ENCODE measurements around the gene ACSS3. TPM values are rescaled to one million over a fixed set of nuclear protein-coding genes. Genes with fewer than 3 reads are reported as not detected.

ACSS3 gene
- total RNA-seq, 1 donor from 2014 or later = 18.7 TPM

- DNase-seq (ENCODE audit: low spot score) = no peak
- no peak for TF ChIP-seq CTCF (IDR thresholded peaks at IDR 0.05; ENCODE audit: unreplicated experiment)
- H3K4me1 Mint-ChIP-seq (ENCODE audit: unreplicated experiment) = no peaks in the 10 kb centered on the region
- no peaks in the 10 kb centered on the region for H3K27me3 Mint-ChIP-seq (ENCODE audit: unreplicated experiment)
- no peaks in the 10 kb centered on the region for H3K9me3 Mint-ChIP-seq (ENCODE audit: unreplicated experiment)
- no peak overlapping the region for H3K4me3 Mint-ChIP-seq (ENCODE audit: unreplicated experiment)
- H3K36me3 Mint-ChIP-seq (ENCODE audit: low read depth, unreplicated experiment) = no peaks in the 10 kb centered on the region
- no peak overlapping the region for H3K27ac Mint-ChIP-seq (ENCODE audit: unreplicated experiment)
These were observed 125.9 kb downstream of the ACSS3 start for GRCh38 chr12:81203671-81204204.

- no peaks in the 10 kb centered on the region for H3K9me3 Mint-ChIP-seq (ENCODE audit: unreplicated experiment)
- no peaks in the 10 kb centered on the region for H3K4me1 Mint-ChIP-seq (ENCODE audit: unreplicated experiment)
- TF ChIP-seq CTCF (IDR thresholded peaks at IDR 0.05; ENCODE audit: unreplicated experiment) = no peak
- H3K4me3 Mint-ChIP-seq (ENCODE audit: unreplicated experiment) = no peak overlapping the region
- no peak overlapping the region for H3K27ac Mint-ChIP-seq (ENCODE audit: unreplicated experiment)
- H3K36me3 Mint-ChIP-seq (ENCODE audit: low read depth, unreplicated experiment) = no peaks in the 10 kb centered on the region
- H3K27me3 Mint-ChIP-seq (ENCODE audit: unreplicated experiment) = no peaks in the 10 kb centered on the region
- no peak for DNase-seq (ENCODE audit: low spot score)
These were observed 127.5 kb downstream of the ACSS3 start for GRCh38 chr12:81205416-81205815.

- Mint-ChIP-seq H3K36me3 (ENCODE audit: low read depth, unreplicated experiment) (no peaks in the 10 kb centered on the region), H3K4me3 (ENCODE audit: unreplicated experiment) (no peak overlapping the region), H3K9me3 (ENCODE audit: unreplicated experiment) (no peaks in the 10 kb centered on the region), H3K4me1 (ENCODE audit: unreplicated experiment) (no peaks in the 10 kb centered on the region), H3K27ac (ENCODE audit: unreplicated experiment) (no peak overlapping the region), H3K27me3 (ENCODE audit: unreplicated experiment) (no peaks in the 10 kb centered on the region)
- TF ChIP-seq CTCF (IDR thresholded peaks at IDR 0.05; ENCODE audit: unreplicated experiment) = no peak
- DNase-seq (ENCODE audit: low spot score) = no peak
These were observed 128.6 kb downstream of the ACSS3 start for GRCh38 chr12:81206429-81206828.

- Mint-ChIP-seq H3K9me3 (ENCODE audit: unreplicated experiment) (no peaks in the 10 kb centered on the region), H3K27ac (ENCODE audit: unreplicated experiment) (no peak overlapping the region), H3K4me3 (ENCODE audit: unreplicated experiment) (no peak overlapping the region), H3K4me1 (ENCODE audit: unreplicated experiment) (peaks cover 3% of the 10 kb centered on the region), H3K36me3 (ENCODE audit: low read depth, unreplicated experiment) (no peaks in the 10 kb centered on the region), H3K27me3 (ENCODE audit: unreplicated experiment) (no peaks in the 10 kb centered on the region)
- no peak for TF ChIP-seq CTCF (IDR thresholded peaks at IDR 0.05; ENCODE audit: unreplicated experiment)
- DNase-seq (ENCODE audit: low spot score) = no peak
These were observed 129.3 kb downstream of the ACSS3 start for GRCh38 chr12:81207173-81207572.

GRCh38 chr12:81207664-81208063 is 129.8 kb downstream of the ACSS3 start:
- H3K4me1 Mint-ChIP-seq (ENCODE audit: unreplicated experiment) = peaks cover 3% of the 10 kb centered on the region
- no peak for TF ChIP-seq CTCF (IDR thresholded peaks at IDR 0.05; ENCODE audit: unreplicated experiment)
- no peak overlapping the region for H3K27ac Mint-ChIP-seq (ENCODE audit: unreplicated experiment)
- DNase-seq (ENCODE audit: low spot score) = no peak
- H3K4me3 Mint-ChIP-seq (ENCODE audit: unreplicated experiment) = no peak overlapping the region
- no peaks in the 10 kb centered on the region for H3K9me3 Mint-ChIP-seq (ENCODE audit: unreplicated experiment)
- H3K27me3 Mint-ChIP-seq (ENCODE audit: unreplicated experiment) = no peaks in the 10 kb centered on the region
- H3K36me3 Mint-ChIP-seq (ENCODE audit: low read depth, unreplicated experiment) = no peaks in the 10 kb centered on the region
